ENCODE results near the gene SPAG16. TPM values are rescaled to one million over a fixed set of nuclear protein-coding genes. Genes with fewer than 3 reads are reported as not detected.

The SPAG16 gene
- total and polyA plus RNA-seq, 3 donors from 2014 or later = 69.7 to 111 (median 80.7) TPM

DNA sequence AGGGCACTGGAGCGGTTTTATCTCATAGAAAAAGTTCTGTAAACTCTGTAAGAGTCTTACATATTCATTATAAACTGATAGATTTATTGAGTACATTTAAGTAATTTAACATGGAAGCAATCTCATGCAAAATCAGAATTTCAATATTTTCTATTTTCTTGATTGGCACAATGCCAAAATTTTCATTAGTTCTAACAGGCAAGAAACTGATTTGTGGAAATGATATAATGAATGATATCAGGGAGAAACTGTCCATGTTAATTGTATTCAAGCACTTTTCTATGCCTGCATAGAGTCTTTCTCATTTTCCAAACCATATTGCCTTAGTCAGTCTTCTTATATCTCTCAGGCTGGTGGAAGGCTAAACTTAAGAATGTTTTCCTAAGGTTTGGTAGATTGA, 23.0 kb upstream of the SPAG16 start:
- H3K9me3 ChIP-seq = no peaks in the 10 kb centered on the region
- H3K4me1 ChIP-seq = no peaks in the 10 kb centered on the region
- H3K27me3 ChIP-seq = no peaks in the 10 kb centered on the region
- H3K36me3 ChIP-seq (ENCODE audit: low read depth, missing control alignments) = no peaks in the 10 kb centered on the region
- H3K27ac ChIP-seq = no peak overlapping the region
- H3K4me3 ChIP-seq = no peak overlapping the region
- DNase-seq = no peak
- 94 to 98% methylated on average over 1 of the region's 1 CpG for WGBS, 2 donors
- intact Hi-C loops (cut with DNase I; ENCODE audit: low total_unique reads) = no loop called here
- TF ChIP-seq POLR2A (IDR thresholded peaks at IDR 0.05) = no peak
- TF ChIP-seq, protein P1, sequence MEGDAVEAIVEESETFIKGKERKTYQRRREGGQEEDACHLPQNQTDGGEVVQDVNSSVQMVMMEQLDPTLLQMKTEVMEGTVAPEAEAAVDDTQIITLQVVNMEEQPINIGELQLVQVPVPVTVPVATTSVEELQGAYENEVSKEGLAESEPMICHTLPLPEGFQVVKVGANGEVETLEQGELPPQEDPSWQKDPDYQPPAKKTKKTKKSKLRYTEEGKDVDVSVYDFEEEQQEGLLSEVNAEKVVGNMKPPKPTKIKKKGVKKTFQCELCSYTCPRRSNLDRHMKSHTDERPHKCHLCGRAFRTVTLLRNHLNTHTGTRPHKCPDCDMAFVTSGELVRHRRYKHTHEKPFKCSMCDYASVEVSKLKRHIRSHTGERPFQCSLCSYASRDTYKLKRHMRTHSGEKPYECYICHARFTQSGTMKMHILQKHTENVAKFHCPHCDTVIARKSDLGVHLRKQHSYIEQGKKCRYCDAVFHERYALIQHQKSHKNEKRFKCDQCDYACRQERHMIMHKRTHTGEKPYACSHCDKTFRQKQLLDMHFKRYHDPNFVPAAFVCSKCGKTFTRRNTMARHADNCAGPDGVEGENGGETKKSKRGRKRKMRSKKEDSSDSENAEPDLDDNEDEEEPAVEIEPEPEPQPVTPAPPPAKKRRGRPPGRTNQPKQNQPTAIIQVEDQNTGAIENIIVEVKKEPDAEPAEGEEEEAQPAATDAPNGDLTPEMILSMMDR (IDR thresholded peaks at IDR 0.05) = no peak

GRCh38 chr2:213261715-213262114, 22.5 kb upstream of the SPAG16 start:
- no peaks in the 10 kb centered on the region for H3K36me3 ChIP-seq (ENCODE audit: low read depth, missing control alignments)
- no peaks in the 10 kb centered on the region for H3K9me3 ChIP-seq
- no peak for DNase-seq
- H3K4me3 ChIP-seq = no peak overlapping the region
- no peaks in the 10 kb centered on the region for H3K4me1 ChIP-seq
- WGBS, 2 donors = 47 to 56% methylated on average over 6 of the region's 6 CpGs
- H3K27me3 ChIP-seq = no peaks in the 10 kb centered on the region
- H3K27ac ChIP-seq = no peak overlapping the region
- intact Hi-C loops (cut with DNase I; ENCODE audit: low total_unique reads) = no loop called here
- no peak for TF ChIP-seq POLR2A (IDR thresholded peaks at IDR 0.05)
- TF ChIP-seq, protein P1 (IDR thresholded peaks at IDR 0.05) = no peak

GRCh38 chr2:213265679-213266078, 18.6 kb upstream of the SPAG16 start:
- no peak overlapping the region for H3K27ac ChIP-seq
- 62 to 69% methylated on average over 3 of the region's 3 CpGs for WGBS, 2 donors
- H3K27me3 ChIP-seq = no peaks in the 10 kb centered on the region
- TF ChIP-seq, protein P1 (IDR thresholded peaks at IDR 0.05) = no peak
- no peak for TF ChIP-seq POLR2A (IDR thresholded peaks at IDR 0.05)
- no peaks in the 10 kb centered on the region for H3K9me3 ChIP-seq
- peak overlapping the region in 1 of 2 donors; percentile 6 for H3K4me3 ChIP-seq
- H3K36me3 ChIP-seq (ENCODE audit: low read depth, missing control alignments) = no peaks in the 10 kb centered on the region
- intact Hi-C loops (cut with DNase I; ENCODE audit: low total_unique reads) = no loop called here
- no peaks in the 10 kb centered on the region for H3K4me1 ChIP-seq
- no peak for DNase-seq

DNA sequence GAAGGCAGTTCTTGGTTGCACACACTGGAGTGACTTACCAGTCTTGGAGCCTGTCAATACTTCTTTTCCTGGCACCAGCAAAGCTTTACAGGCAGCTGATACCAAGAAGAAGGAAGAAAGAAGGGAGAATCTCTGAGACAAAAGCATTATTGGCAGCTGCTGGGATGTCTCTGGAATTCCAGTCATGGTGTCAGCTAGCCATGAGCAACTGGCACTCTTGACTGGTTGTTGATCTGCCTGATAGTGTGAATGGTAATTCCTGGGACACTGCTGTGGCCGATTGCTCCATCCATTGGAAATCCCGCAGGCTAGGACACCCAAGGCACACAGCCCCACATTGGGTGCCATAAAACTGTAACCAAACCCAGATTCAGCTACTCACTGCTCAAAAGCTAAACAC, 17.8 kb upstream of the SPAG16 start:
- H3K4me3 ChIP-seq = no peak overlapping the region
- DNase-seq = no peak
- H3K9me3 ChIP-seq = no peaks in the 10 kb centered on the region
- TF ChIP-seq POLR2A (IDR thresholded peaks at IDR 0.05) = no peak
- TF ChIP-seq, protein P1 (IDR thresholded peaks at IDR 0.05) = no peak
- H3K27ac ChIP-seq = no peak overlapping the region
- H3K36me3 ChIP-seq (ENCODE audit: low read depth, missing control alignments) = no peaks in the 10 kb centered on the region
- 60 to 92% methylated on average over 2 of the region's 2 CpGs for WGBS, 2 donors
- H3K27me3 ChIP-seq = no peaks in the 10 kb centered on the region
- no peaks in the 10 kb centered on the region for H3K4me1 ChIP-seq
- intact Hi-C loops (cut with DNase I; ENCODE audit: low total_unique reads) = no loop called here

- WGBS, 2 donors = 77 to 92% methylated on average over 1 of the region's 1 CpG
- no peak overlapping the region for H3K4me3 ChIP-seq
- H3K9me3 ChIP-seq = no peaks in the 10 kb centered on the region
- intact Hi-C loops (cut with DNase I; ENCODE audit: low total_unique reads) = no loop called here
- H3K4me1 ChIP-seq = no peaks in the 10 kb centered on the region
- no peak for DNase-seq
- no peaks in the 10 kb centered on the region for H3K27me3 ChIP-seq
- TF ChIP-seq POLR2A (IDR thresholded peaks at IDR 0.05) = no peak
- TF ChIP-seq, protein P1 (IDR thresholded peaks at IDR 0.05) = no peak
- H3K27ac ChIP-seq = no peak overlapping the region
- H3K36me3 ChIP-seq (ENCODE audit: low read depth, missing control alignments) = no peaks in the 10 kb centered on the region
Observed at GRCh38 chr2:213271947-213272346, 12.3 kb upstream of the SPAG16 start.

Data from testis (tissue), 3 donors.